PFSK-1 (cell line): ENCODE data around the gene LRRC46.

ENCODE experiments used
- FOXP2 ChIP-seq: optimal IDR thresholded peaks from 2 replicates; pipeline ENCODE3; 2011; ENCODE audit warnings: borderline replicate concordance, control low read depth, inconsistent platforms; ENCODE audit not compliant: insufficient read depth; ENCODE audit errors: extremely low read length, extremely low read depth
- POLR2AphosphoS5 ChIP-seq: IDR thresholded peaks from 2 replicates; pipeline ENCODE4 v1.6.1; 2012; ENCODE audit warnings: low read depth, mild to moderate bottlenecking, control low read depth, low read length, moderate library complexity
- REST ChIP-seq, 2 experiments: IDR thresholded peaks; 2 replicates each; pipeline versions ENCODE4 v1.6.1 to v1.8.0; 2011 to 2012; ENCODE audit warnings: low read depth in 2 of 2, low read length in 2 of 2, control low read depth in 1 of 2, inconsistent platforms in 1 of 2, mild to moderate bottlenecking in 1 of 2, moderate library complexity in 1 of 2; ENCODE audit not compliant: insufficient read depth in 1 of 2
- SIN3A ChIP-seq: IDR thresholded peaks from 2 replicates; pipeline ENCODE4 v1.6.1; 2012; ENCODE audit warnings: mild to moderate bottlenecking, low read length, moderate library complexity, borderline replicate concordance; ENCODE audit not compliant: insufficient read depth
- TAF1 ChIP-seq: IDR thresholded peaks from 2 replicates; pipeline ENCODE4 v1.6.1; 2012; ENCODE audit warnings: low read length, control low read depth, borderline replicate concordance; ENCODE audit not compliant: insufficient read depth

The LRRC46 gene

GRCh38 chr17:47801906-47802305 lies 29.6 kb upstream of the LRRC46 start:
- TF ChIP-seq REST (IDR thresholded peaks at IDR 0.05; ENCODE audit: insufficient read depth in 1 of 2, low read depth in 2 of 2, low read length in 2 of 2) (no peak), POLR2AphosphoS5 (no peak), SIN3A (no peak), TAF1 (no peak), FOXP2 (no peak)

- TF ChIP-seq TAF1 (no peak), FOXP2 (no peak), POLR2AphosphoS5 (no peak), REST (IDR thresholded peaks at IDR 0.05; ENCODE audit: insufficient read depth in 1 of 2, low read depth in 2 of 2, low read length in 2 of 2) (no peak), SIN3A (no peak)
These were observed 29.0 kb upstream of the LRRC46 start for GRCh38 chr17:47802341-47803022.

- no peak for TF ChIP-seq FOXP2
- no peak for TF ChIP-seq TAF1
- no peak for TF ChIP-seq REST (IDR thresholded peaks at IDR 0.05; ENCODE audit: insufficient read depth in 1 of 2, low read depth in 2 of 2, low read length in 2 of 2)
- no peak for TF ChIP-seq POLR2AphosphoS5
- no peak for TF ChIP-seq SIN3A
These were observed 28.3 kb upstream of the LRRC46 start for GRCh38 chr17:47803201-47803600.

GRCh38 chr17:47803751-47804150 lies 27.7 kb upstream of the LRRC46 start:
- TF ChIP-seq POLR2AphosphoS5, result no peak
- no peak for TF ChIP-seq SIN3A
- TF ChIP-seq TAF1, result no peak
- no peak for TF ChIP-seq FOXP2
- no peak for TF ChIP-seq REST (IDR thresholded peaks at IDR 0.05; ENCODE audit: insufficient read depth in 1 of 2, low read depth in 2 of 2, low read length in 2 of 2)

GRCh38 chr17:47804461-47804860 lies 27.0 kb upstream of the LRRC46 start:
- TF ChIP-seq SIN3A (no peak), FOXP2 (no peak), REST (IDR thresholded peaks at IDR 0.05; ENCODE audit: insufficient read depth in 1 of 2, low read depth in 2 of 2, low read length in 2 of 2) (no peak), POLR2AphosphoS5 (no peak), TAF1 (no peak)
